ENCODE measurements around the gene MEIS2.

The MEIS2 gene

DNA sequence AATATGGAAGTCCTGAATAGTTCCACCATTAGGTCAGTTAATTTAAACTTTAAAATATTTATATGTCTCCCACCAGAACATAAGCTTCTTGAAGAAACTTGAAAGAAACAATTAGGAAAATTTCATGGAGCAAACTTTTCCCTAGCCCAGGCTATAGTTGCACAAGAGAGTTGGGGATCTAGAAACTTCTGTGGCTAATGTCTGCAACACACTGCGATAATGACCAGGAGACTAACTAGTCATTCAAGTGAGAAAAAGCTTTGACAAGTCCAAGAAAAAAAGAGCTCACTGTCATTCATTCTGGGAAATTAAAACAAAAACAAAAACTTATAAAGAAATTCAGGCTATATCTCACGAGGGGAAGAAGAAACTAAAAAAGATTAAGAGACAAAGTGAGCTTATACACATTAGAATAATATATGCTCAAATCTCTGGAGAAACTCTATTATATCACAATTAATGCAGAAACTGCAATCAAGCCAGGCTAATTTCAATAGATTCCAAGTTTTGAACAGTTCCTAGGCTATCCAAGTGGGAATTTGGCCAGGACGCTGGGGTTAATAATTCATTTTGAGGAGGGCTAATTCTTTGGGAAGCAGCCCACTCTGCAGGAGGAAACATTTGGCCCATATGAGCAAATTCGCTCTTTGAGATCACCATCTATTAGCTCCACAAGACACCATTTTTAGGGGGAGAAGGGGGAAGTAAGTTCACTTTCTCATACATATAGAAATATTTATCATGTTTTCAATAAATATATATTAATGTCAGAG lies 134.6 kb downstream of the MEIS2 start:
- DNase-seq (ENCODE audit: low spot score), result no peak

DNA sequence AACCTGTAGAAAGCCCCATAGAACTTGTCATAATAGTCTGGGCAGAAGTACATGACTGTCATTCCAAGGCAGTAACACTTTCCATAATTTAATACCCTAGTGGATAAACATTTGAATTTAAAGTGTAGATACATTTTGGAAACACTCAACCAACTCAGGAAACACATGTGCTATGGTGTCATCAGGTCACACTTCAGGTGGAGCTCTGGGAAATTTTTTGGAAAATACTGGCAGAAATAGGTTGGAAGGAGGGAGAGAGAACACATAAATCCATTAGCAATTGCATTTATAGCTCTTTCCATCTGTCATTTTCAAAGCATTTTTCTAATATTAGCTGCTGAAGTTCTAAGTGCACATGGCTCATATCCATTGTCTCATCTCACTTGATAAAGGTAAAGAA lies 135.7 kb downstream of the MEIS2 start:
- peak; percentile 21 for DNase-seq (ENCODE audit: low spot score)

DNA sequence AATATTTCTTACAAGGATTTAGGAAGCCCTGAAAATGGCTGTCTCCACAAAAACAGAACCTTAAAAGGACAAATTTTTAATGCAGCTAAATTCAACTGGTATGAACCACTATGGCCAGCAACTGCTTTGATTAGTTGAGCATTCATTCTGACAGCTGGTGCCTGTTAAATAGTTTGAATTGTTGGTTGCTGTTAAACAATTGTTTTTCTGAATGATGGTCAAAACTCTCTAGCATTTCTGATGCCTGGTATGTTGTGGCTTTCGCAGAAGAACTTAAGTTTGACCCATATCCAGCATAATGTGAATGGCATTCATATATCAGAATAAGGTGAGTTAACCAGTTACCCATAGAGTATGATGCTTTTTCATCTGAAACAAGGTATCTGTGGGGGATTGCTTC lies 138.4 kb downstream of the MEIS2 start:
- no peak for DNase-seq (ENCODE audit: low spot score)

DNA sequence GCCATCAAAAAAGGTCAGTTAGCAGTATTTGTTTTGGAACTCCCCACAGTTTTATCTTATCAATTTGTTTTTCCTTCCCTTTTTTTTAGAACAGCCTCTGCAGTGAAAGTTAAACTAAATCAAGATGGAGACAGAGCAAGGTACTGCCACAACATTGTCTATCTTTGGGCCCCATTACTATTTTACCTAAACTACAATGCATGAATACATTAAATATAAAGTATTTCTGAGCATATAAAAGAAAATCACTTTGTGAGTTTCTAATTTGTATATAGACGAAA lies 139.5 kb downstream of the MEIS2 start:
- DNase-seq (ENCODE audit: low spot score), result no peak

DNA sequence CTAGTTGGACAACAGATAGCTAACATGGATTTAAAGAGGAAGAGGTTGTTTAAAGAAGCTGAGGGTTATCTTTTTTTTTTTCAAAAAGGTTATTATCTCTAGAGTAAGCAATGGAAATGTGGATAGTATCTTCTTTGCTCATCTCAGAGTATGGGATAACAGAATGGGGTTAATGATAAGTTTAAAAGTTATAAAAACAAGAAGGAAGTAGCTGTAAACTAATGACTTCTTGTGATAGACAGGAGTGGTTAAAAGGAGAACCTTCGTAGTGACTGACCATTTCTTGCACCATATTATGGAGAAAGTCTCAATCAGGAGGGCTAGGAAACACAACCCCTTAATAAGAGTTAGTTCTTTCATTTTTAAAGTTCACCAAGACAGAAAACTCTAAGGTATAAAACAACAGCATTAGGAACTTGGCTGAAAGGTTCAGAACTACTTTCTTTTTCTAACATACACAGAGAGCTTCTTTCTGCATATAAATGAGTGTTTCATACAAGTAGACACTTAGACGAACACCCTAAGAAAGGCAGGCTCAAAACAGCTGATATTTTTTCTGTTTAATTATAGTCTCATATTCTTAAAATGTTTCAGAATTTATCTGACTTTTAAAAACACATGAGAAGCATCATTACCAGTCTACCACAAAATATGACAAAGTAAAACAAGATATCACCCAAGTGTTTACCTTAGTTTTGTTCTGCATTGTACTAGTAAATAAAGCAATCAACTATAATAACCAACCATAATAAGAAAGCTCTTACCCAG lies 140.0 kb downstream of the MEIS2 start:
- no peak for DNase-seq (ENCODE audit: low spot score)

- no peak for DNase-seq (ENCODE audit: low spot score)
Measured at GRCh38 chr15:36959746-36960145, 140.6 kb downstream of the MEIS2 start.

DNA sequence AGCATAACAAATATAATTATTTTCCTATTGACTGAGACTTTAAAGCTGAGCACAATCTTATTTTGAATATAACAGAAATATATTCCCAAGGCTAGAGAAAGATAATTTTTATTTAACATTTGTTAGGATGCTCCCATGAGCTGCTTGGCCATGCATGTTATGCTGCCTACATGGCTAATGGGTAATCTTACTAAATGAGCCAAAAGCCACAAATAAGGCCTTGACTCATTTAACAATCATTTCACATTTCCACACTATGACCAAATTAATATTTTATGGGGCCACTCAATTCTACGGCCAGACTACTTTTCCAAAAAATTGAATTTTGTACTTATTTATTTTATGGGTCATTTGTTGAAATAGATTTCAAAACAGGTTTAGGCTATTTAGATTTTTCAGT lies 141.7 kb downstream of the MEIS2 start:
- no peak for DNase-seq (ENCODE audit: low spot score)

DNA sequence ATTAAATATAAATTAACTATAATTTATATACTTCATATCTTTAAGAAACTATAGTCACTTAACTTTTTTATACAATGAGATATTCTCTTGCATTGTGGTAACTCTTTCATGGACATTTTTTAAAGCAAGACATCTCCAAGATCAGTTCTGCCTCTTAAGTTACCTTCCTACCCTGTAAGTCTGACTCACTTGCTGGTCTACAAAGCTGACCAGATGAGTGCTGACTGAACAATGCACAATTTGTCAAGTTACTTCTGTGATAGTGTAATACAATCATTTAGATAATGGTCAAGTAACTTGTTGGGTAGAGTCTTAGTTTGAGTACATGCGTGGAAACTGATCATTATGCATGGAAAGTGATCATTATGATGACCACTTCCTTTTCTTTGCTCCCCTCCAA lies 145.9 kb downstream of the MEIS2 start:
- no peak for DNase-seq (ENCODE audit: low spot score)

DNA sequence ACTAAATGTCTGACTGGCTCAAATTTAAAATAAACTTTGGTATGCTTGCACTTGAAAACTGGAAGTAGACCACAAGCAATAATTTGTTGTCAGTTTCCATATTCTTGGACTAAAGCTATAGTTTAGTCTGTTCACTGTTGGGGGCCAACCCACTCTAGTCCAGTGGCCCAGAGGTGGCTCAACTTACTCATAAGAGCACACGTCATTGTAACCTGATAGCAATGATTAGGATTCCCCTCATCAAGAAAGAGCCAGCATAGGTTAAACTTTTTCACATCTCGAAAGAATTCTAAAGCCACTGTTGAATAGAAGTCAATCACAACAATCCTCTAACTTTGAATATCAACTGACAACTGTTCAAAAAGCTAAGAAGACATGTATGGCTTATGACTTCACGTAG lies 147.0 kb downstream of the MEIS2 start:
- no peak for DNase-seq (ENCODE audit: low spot score)

- no peak for DNase-seq (ENCODE audit: low spot score)
Measured at GRCh38 chr15:36951731-36952247, 148.6 kb downstream of the MEIS2 start.

DNA sequence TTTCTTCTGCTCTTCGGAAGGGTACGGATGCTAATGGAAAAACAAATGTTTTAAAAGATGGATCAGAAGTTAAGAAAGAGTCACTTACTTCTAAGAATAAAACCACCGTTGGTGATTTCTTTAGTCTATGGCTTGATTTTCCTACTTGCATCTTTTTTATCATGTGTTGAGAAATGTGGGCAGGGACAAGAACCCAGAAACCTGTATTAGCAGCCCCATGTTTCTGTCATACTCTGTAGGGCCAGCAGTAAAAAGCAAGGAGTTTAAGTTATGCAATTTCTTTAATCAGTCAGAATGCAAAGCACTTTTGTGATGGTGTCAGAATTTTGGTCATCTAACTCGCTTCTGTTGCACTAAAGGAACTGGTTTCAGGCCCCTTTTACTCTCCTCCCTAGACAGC lies 150.0 kb downstream of the MEIS2 start:
- no peak for DNase-seq (ENCODE audit: low spot score)

DNA sequence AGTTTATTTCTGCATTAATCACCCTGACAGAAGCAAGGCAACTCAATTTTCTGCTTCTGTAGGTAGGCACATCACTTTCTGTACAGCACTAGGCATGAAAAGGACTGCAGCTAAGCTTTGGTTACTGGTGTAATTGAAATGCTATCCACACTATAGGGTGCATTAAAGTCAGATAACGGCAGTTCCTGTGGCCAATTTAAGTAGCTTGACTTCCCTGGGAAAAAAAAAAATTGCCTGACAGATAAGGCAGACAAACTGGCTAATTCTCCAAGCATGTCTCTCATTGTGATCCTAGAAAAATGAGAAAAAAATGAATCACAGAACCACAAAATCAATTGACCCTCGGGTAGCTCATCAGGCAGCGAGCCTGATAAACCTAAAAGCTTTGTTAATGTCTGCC lies 151.4 kb downstream of the MEIS2 start:
- no peak for DNase-seq (ENCODE audit: low spot score)

GRCh38 chr15:36947035-36947719 lies 153.2 kb downstream of the MEIS2 start:
- no peak for DNase-seq (ENCODE audit: low spot score)

DNA sequence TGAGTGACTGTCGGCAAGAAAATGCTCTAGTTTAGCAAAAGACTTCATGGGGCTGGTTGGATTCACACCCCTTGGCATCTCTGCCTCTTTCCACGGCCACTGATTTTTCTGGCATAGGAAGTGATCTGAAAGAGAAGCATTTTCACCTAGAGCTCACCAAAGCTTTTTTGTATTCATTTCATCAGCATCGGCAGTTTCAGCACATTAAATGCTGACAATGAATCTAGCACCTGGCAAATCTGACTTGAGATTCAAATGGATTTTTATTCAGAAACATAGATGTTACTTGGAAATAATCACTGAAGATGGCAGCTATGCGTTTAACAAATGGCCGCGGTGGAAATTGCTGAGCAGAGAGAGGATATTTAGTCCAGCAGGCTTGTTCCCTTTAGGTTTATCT lies 155.9 kb downstream of the MEIS2 start:
- no peak for DNase-seq (ENCODE audit: low spot score)

GRCh38 chr15:36943508-36944361 lies 156.6 kb downstream of the MEIS2 start:
- no peak for DNase-seq (ENCODE audit: low spot score)

DNA sequence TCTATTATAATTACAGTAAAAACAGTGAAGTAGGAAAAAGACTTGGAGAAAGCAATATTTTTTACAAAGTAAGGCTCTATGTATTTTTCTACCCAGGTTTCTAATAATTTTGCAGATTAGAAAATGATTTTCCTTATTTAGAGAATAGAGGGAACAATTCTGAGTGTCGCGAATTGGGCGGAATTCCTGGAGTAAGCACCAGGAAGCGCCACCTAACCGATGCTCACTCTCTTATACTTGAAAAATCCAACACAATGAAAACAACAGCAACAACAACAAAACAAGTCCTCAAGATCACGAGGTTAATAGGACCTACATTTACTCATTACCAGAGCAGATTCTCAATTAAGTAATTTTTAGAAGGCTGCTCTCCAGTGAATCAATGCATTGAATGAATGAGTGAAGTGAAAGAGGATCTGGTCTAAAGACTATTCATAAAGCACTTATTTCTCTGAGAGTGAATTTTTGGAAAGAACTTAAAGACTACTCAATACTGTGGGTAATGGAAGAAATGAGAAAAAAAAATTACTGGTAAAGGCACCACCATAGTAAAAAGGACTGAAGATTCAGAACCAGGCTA lies 158.0 kb downstream of the MEIS2 start:
- DNase-seq (ENCODE audit: low spot score), result no peak

DNA sequence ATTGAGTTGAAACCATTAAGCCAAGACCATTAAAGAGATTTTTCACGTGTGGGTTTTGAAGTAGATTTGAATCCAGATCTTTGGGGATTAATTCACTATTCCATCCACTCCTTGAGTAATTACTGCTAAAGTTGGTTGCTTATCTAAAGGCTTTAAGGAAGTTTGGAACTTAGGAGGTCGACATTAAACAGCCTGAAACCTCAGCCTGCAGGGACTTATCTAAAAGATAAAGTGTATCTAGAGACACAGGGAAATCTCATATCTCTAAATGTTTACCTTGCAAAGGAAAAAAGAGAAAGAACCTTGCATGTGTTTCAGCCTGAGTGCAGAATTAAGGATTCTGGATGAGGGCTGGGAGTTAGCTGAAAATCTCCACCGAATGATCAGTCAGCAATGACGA lies 158.6 kb downstream of the MEIS2 start:
- DNase-seq (ENCODE audit: low spot score), result no peak

- no peak for DNase-seq (ENCODE audit: low spot score)
Measured at GRCh38 chr15:36940636-36941260, 159.6 kb downstream of the MEIS2 start.

DNA sequence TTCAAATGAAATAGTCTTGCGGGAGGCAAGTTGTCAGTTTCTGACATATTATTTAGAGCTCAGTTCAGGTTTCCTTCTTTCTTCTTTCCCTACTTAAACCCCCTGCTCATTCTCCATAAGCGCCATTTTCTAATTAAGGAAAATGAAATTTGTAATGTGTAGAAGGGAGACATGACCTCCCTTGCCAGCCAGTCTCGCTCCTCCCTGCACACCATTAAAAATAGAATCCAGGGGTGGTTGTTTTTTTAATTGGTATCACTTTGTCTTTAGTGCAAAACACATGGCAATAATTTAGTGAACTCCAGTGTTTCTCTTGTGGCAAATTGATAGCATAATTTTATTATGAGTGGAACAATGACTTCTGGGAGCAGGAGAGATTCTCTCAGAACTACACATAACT lies 160.1 kb downstream of the MEIS2 start:
- no peak for DNase-seq (ENCODE audit: low spot score)

DNA sequence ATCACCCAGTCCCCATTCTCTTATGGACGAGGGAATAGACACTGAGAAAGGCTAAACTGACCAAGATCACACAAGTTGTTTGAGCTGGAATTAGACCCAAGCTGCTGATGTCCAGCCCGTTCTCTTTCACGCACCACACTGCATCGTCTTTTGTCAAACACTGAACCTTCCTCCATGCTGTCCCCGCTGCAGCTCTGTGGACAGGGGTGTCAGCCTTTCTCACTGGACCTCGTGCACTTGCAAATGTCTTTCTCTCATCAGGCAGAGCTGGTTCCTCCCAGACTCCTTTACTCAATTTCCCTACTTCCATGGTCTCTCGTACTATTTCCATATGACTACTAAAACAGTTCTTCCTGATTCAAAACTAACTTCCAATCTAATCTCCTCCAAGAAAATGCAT lies 161.6 kb downstream of the MEIS2 start:
- no peak for DNase-seq (ENCODE audit: low spot score)

- DNase-seq (ENCODE audit: low spot score), result no peak
Measured at GRCh38 chr15:36938131-36938530, 162.2 kb downstream of the MEIS2 start.

Data from putamen (tissue), 1 donor.